Mucosa of gallbladder (tissue), 1 donor: ENCODE data around the gene TAOK3. TPM values are rescaled to one million over a fixed set of nuclear protein-coding genes. Genes with fewer than 3 reads are reported as not detected.

Experiments
- total RNA-seq: library from RNA; stranded (reverse); gene quantifications from one replicate; pipeline ENCODE4 v1.2.1, GENCODE V29; 2021
- donor health status: DM: no; HTN: no; CAD: no.

Gene TAOK3
- total RNA-seq, 1 donor from 2014 or later: 36.4 TPM

Other genes starting within 250 kb of the TAOK3 start
- 246 TPM for gene PEBP1, start 236.8 kb downstream of the TAOK3 start, total RNA-seq
- 38.5 TPM for gene SUDS3, start 3.6 kb upstream of the TAOK3 start, total RNA-seq